Caco-2 (cell line): ENCODE results near the gene KPNA1. TPM values are rescaled to one million over a fixed set of nuclear protein-coding genes. Genes with fewer than 3 reads are reported as not detected.

Experiments
- BruUV-seq: library from RNA; stranded (reverse); fragments of 400-500 nt; replicated peaks from 2 replicates; lab custom pipeline; 2021; lab: Mats Ljungman, UMichigan
- CTCF ChIA-PET: fragments of 300-600 bp; sonication (Branson Sonifier 250); formaldehyde crosslinking; loops from one replicate; lab custom pipeline; 2022; ENCODE audit warnings: antibody characterized with exemption; lab: Charles Lee
- POLR2A ChIA-PET: fragments of 300-600 bp; sonication (Branson Sonifier 250); formaldehyde crosslinking; loops from one replicate; lab custom pipeline; 2022; ENCODE audit warnings: antibody characterized with exemption; lab: Charles Lee
- DNase-seq, 2 experiments: peaks; one replicate each; pipeline versions ENCODE4 v3.0.0 to v3.0.0-alpha.2; 2020 to 2022
- H3K27me3 ChIP-seq: replicated peaks from 2 replicates; pipeline ENCODE4 v1.6.0; 2011; ENCODE audit warnings: low read length; ENCODE audit not compliant: control insufficient read depth, insufficient read depth
- H3K36me3 ChIP-seq: 2 replicates; pipeline ENCODE4 v1.5.1; 2011; ENCODE audit warnings: low read length; ENCODE audit not compliant: control insufficient read depth, insufficient read depth
- H3K4me1 ChIP-seq: fragments of 250-450 bp; sonication (Bioruptor Pico); 2 replicates; pipeline ENCODE4 v1.5.1; 2020; ENCODE audit warnings: mild to moderate bottlenecking
- H3K4me3 ChIP-seq: 2 replicates; pipeline ENCODE4 v1.5.1; 2011; ENCODE audit warnings: low read depth, mild to moderate bottlenecking, control low read depth, low read length
- H3K9me3 ChIP-seq: fragments of 250-450 bp; sonication (Bioruptor Pico); 2 replicates; pipeline ENCODE4 v1.5.1; 2020; ENCODE audit warnings: mild to moderate bottlenecking, moderate library complexity
- H3K27ac Mint-ChIP-seq: one replicate; pipeline ENCODE4 v1.8.0; 2022; ENCODE audit warnings: mixed read lengths; ENCODE audit not compliant: unreplicated experiment
- H3K27me3 Mint-ChIP-seq: one replicate; pipeline ENCODE4 v1.8.0; 2022; ENCODE audit warnings: mixed read lengths; ENCODE audit not compliant: insufficient read depth, unreplicated experiment
- H3K36me3 Mint-ChIP-seq: one replicate; pipeline ENCODE4 v1.8.0; 2022; ENCODE audit warnings: mild to moderate bottlenecking, mixed read lengths; ENCODE audit not compliant: insufficient read depth, unreplicated experiment
- H3K4me1 Mint-ChIP-seq: one replicate; pipeline ENCODE4 v1.8.0; 2022; ENCODE audit warnings: low read depth, mixed read lengths; ENCODE audit not compliant: unreplicated experiment
- H3K4me3 Mint-ChIP-seq: one replicate; pipeline ENCODE4 v1.8.0; 2022; ENCODE audit warnings: mild to moderate bottlenecking, moderate library complexity, mixed read lengths; ENCODE audit not compliant: unreplicated experiment
- H3K9me3 Mint-ChIP-seq: one replicate; pipeline ENCODE4 v1.8.0; 2022; ENCODE audit warnings: mixed read lengths; ENCODE audit not compliant: unreplicated experiment
- intact Hi-C: fragments of 100-400 bp; cut with micrococcal nuclease; formaldehyde crosslinking; loops from one replicate; pipeline ENCODE4 v1.10.0; 2022; ENCODE audit not compliant: unreplicated experiment
- total RNA-seq: library from RNA; stranded (reverse); gene quantifications from 2 replicates; pipeline ENCODE4 v1.2.3, GENCODE V29; 2022
- TF ChIP-seq, protein P1 (sequence below), 2 experiments: fragments of 200-600 bp in 1 of 2; IDR thresholded peaks; 1 replicate in 1 of 2; 2 replicates in 1 of 2; pipeline versions ENCODE4 v1.5.1 to v1.8.0; 2011 to 2022; ENCODE audit warnings: antibody characterized with exemption in 1 of 2, control low read depth in 1 of 2, inconsistent platforms in 1 of 2, low read depth in 1 of 2, low read length in 1 of 2, mild to moderate bottlenecking in 1 of 2, moderate library complexity in 1 of 2; ENCODE audit not compliant: insufficient read depth in 1 of 2, severe bottlenecking in 1 of 2, unreplicated experiment in 1 of 2

The KPNA1 gene
- total RNA-seq, 1 experiment from 2014 or later = 82.0 TPM

DNA sequence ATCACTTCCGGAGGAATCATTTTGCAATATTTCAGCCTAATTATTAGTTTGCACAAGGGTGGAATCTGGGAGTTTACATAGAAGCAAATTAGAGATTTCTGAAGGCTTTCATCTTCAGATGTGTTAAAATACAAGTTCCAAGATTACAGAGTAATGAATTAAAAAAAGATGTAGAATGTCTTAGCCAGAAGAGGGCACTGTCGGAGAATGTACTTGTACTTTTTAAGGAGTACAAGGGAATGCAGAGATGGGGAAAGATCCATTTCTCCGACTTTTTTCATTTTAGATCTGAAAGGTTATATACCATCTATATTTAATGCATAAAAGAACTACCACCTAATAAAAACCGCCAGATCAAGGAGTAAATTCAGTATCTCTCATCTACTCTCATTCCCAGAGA is 55.7 kb downstream of the KPNA1 start:
- Histone ChIP-seq H3K27me3 (no peaks in the 10 kb centered on the region), H3K36me3 (no peaks in the 10 kb centered on the region), H3K4me1 (peaks cover 10% of the 10 kb centered on the region; the same call in 1 of the 2 replicates), H3K4me3 (no peak overlapping the region), H3K9me3 (no peaks in the 10 kb centered on the region)
- Mint-ChIP-seq H3K4me3 (no peak overlapping the region), H3K9me3 (no peaks in the 10 kb centered on the region), H3K27me3 (no peaks in the 10 kb centered on the region), H3K27ac (no peak overlapping the region), H3K36me3 (peaks cover 59% of the 10 kb centered on the region), H3K4me1 (peaks cover 13% of the 10 kb centered on the region)
- ChIA-PET POLR2A (no interaction called here), CTCF (interaction anchor here (0.9 kb wide), 1 partner anchor 153 kb away, joined by 3 read pairs; no protein-coding TSS in a partner anchor)
- BruUV-seq = no TSS peak
- TF ChIP-seq, protein P1, sequence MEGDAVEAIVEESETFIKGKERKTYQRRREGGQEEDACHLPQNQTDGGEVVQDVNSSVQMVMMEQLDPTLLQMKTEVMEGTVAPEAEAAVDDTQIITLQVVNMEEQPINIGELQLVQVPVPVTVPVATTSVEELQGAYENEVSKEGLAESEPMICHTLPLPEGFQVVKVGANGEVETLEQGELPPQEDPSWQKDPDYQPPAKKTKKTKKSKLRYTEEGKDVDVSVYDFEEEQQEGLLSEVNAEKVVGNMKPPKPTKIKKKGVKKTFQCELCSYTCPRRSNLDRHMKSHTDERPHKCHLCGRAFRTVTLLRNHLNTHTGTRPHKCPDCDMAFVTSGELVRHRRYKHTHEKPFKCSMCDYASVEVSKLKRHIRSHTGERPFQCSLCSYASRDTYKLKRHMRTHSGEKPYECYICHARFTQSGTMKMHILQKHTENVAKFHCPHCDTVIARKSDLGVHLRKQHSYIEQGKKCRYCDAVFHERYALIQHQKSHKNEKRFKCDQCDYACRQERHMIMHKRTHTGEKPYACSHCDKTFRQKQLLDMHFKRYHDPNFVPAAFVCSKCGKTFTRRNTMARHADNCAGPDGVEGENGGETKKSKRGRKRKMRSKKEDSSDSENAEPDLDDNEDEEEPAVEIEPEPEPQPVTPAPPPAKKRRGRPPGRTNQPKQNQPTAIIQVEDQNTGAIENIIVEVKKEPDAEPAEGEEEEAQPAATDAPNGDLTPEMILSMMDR (IDR thresholded peaks at IDR 0.05; ENCODE audit: insufficient read depth in 1 of 2, low read depth in 1 of 2, low read length in 1 of 2, severe bottlenecking in 1 of 2, unreplicated experiment in 1 of 2) = peak; percentile 39 to 42
- DNase-seq = peak in 1 of 2 experiments; percentile 29
- intact Hi-C loops = loop anchor here (1.0 to 5.0 kb wide), 2 partner anchors 103 to 220 kb away; partner anchors contain the start of genes DTX3L and PARP9

DNA sequence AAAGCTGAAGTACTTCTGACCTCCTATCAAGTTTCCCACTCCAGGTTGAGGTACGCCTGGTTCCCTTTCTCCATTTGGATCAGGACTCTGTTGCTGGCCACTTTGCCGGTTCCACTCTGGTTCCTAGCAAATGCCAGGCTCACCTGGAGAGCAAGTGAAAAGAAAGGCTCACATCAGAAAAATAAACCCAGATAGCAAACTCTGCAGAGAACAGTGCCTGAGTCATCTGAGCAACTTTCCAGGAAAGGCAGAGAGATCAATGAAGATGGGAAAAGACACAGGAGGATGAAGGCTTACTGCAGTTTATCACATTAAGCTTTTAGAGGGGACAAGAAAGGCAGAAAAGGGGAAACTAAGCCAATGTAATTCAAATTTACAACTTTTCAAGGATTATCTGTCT is 57.0 kb downstream of the KPNA1 start:
- Mint-ChIP-seq H3K9me3 (no peaks in the 10 kb centered on the region), H3K36me3 (peaks cover 63% of the 10 kb centered on the region), H3K4me3 (no peak overlapping the region), H3K4me1 (peaks cover 13% of the 10 kb centered on the region), H3K27me3 (no peaks in the 10 kb centered on the region), H3K27ac (no peak overlapping the region)
- Histone ChIP-seq H3K4me3 (no peak overlapping the region), H3K27me3 (no peaks in the 10 kb centered on the region), H3K9me3 (no peaks in the 10 kb centered on the region), H3K4me1 (peaks cover 10% of the 10 kb centered on the region; the same call in 1 of the 2 replicates), H3K36me3 (peaks cover 2% of the 10 kb centered on the region; the same call in 1 of the 2 replicates)
- intact Hi-C loops = loop anchor here (5.0 kb wide), 1 partner anchor 105 kb away; the partner anchor contains the start of genes DTX3L and PARP9
- ChIA-PET CTCF (no interaction called here), POLR2A (no interaction called here)
- no peak for DNase-seq
- no TSS peak for BruUV-seq
- TF ChIP-seq, protein P1 (IDR thresholded peaks at IDR 0.05; ENCODE audit: insufficient read depth in 1 of 2, low read depth in 1 of 2, low read length in 1 of 2, severe bottlenecking in 1 of 2, unreplicated experiment in 1 of 2) = no peak

DNA sequence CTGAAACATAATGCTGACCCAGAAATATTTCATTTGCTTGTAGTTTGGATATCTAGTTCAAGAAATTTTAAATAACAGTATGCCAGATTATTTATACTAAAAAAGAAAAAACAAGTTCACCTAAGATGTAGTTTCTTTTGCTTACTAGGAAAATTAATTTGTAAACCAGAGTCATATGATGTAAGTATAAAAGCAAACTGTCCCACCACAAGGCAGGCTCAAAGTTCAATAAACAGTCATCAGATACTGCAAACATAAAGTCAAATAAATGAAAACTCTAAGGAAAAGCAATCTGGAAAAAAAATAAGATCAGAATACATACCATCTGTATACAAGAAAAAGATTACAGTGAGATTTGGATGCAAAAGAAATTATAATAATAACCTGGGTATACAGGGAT is 58.7 kb downstream of the KPNA1 start:
- POLR2A ChIA-PET = no interaction called here
- Mint-ChIP-seq H3K4me1 (peaks cover 13% of the 10 kb centered on the region), H3K4me3 (no peak overlapping the region), H3K27me3 (no peaks in the 10 kb centered on the region), H3K36me3 (peaks cover 65% of the 10 kb centered on the region), H3K9me3 (no peaks in the 10 kb centered on the region), H3K27ac (no peak overlapping the region)
- Histone ChIP-seq H3K4me1 (peaks cover 10% of the 10 kb centered on the region; the same call in 1 of the 2 replicates), H3K36me3 (peaks cover 2% of the 10 kb centered on the region; the same call in 1 of the 2 replicates), H3K9me3 (no peaks in the 10 kb centered on the region), H3K27me3 (no peaks in the 10 kb centered on the region), H3K4me3 (no peak overlapping the region)
- TF ChIP-seq, protein P1 (IDR thresholded peaks at IDR 0.05; ENCODE audit: insufficient read depth in 1 of 2, low read depth in 1 of 2, low read length in 1 of 2, severe bottlenecking in 1 of 2, unreplicated experiment in 1 of 2) = no peak
- BruUV-seq = no TSS peak
- intact Hi-C loops = loop anchor here (5.0 kb wide), 1 partner anchor 106 kb away; the partner anchor contains the start of genes DTX3L and PARP9
- DNase-seq = no peak
- CTCF ChIA-PET = no interaction called here
